ENCODE measurements around the gene CPLANE1. TPM values are rescaled to one million over a fixed set of nuclear protein-coding genes. Genes with fewer than 3 reads are reported as not detected.

CPLANE1 gene

DNA sequence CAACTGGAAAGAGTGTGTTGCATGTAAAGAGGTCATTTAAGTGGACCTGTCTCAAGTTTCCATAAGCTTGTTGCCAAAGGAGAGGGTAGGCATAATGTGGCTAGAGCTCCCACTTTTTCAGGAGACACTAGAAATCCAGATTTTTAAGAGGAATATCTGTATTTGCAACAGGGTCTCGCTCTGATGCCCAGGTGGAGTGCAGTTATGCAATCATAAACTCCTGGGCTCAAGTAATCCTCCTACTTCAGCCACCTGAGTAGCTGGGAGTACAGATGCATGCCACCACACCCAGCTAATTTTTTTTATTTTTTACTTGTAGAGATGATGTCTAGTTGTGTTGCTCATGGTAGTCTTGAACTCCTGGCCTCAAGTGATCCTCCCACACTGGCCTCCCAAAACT, 189.1 kb downstream of the CPLANE1 start:
- H3K14ac ChIP-seq (ENCODE audit: low read length in 2 of 2): no peak overlapping the region
- H3K9me3 ChIP-seq (ENCODE audit: control insufficient read depth, low read length): no peaks in the 10 kb centered on the region
- no peak overlapping the region for H3K4me2 ChIP-seq (ENCODE audit: low read length, poor library complexity, severe bottlenecking)
- H3K4me3 ChIP-seq (ENCODE audit: insufficient read depth in 1 of 2, low read depth in 1 of 2, low read length in 2 of 2): no peak overlapping the region
- no peak overlapping the region for H2BK5ac ChIP-seq (ENCODE audit: low read depth, low read length, poor library complexity, severe bottlenecking)
- H2BK120ac ChIP-seq (ENCODE audit: low read depth, low read length): no peak overlapping the region
- no peak overlapping the region for H2BK12ac ChIP-seq (ENCODE audit: low read length in 2 of 2)
- no peak overlapping the region for H2AFZ ChIP-seq (ENCODE audit: low read depth, low read length)
- peaks cover 10% of the 10 kb centered on the region for H3K79me1 ChIP-seq (replicated peaks; ENCODE audit: low read length, poor library complexity, severe bottlenecking)
- no peak overlapping the region for H3K9ac ChIP-seq (ENCODE audit: low read length)
- H3K23ac ChIP-seq (ENCODE audit: low read length in 2 of 2): no peak overlapping the region
- H4K91ac ChIP-seq (ENCODE audit: low read length): no peak overlapping the region
- DNase-seq: no peak
- H3K36me3 ChIP-seq (ENCODE audit: control insufficient read depth in 1 of 2, insufficient read depth in 2 of 2, low read depth in 1 of 2, low read length in 2 of 2): peaks cover 21 to 85% of the 10 kb centered on the region in 2 experiments
- no peaks in the 10 kb centered on the region for H3K27me3 ChIP-seq (ENCODE audit: control insufficient read depth in 1 of 2, insufficient read depth in 1 of 2, low read length in 2 of 2)
- H4K8ac ChIP-seq (ENCODE audit: low read length): no peak overlapping the region
- H3K4ac ChIP-seq (ENCODE audit: low read depth in 1 of 2, low read length in 2 of 2): no peak overlapping the region
- H3K27ac ChIP-seq (ENCODE audit: low read length, poor library complexity, severe bottlenecking): no peak overlapping the region
- H3K18ac ChIP-seq (ENCODE audit: low read depth in 1 of 2, low read length in 2 of 2): no peak overlapping the region
- WGBS: 100% methylated on average over 1 of the region's 1 CpG
- no peak overlapping the region for H2AK5ac ChIP-seq (ENCODE audit: low read length, severe bottlenecking)
- no peak overlapping the region for H2BK15ac ChIP-seq (ENCODE audit: low read depth, poor library complexity, severe bottlenecking)
- H3K4me1 ChIP-seq (ENCODE audit: control insufficient read depth, insufficient read depth, low read depth, low read length): no peaks in the 10 kb centered on the region

GRCh38 chr5:37056762-37057161, 192.4 kb downstream of the CPLANE1 start:
- 80% methylated on average over 2 of the region's 2 CpGs for WGBS
- Histone ChIP-seq H3K27me3 (ENCODE audit: control insufficient read depth in 1 of 2, insufficient read depth in 1 of 2, low read length in 2 of 2) (no peaks in the 10 kb centered on the region), H3K4me3 (ENCODE audit: insufficient read depth in 1 of 2, low read depth in 1 of 2, low read length in 2 of 2) (no peak overlapping the region), H2AK5ac (ENCODE audit: low read length, severe bottlenecking) (no peak overlapping the region), H3K79me1 (replicated peaks; ENCODE audit: low read length, poor library complexity, severe bottlenecking) (peaks cover 8% of the 10 kb centered on the region), H2AFZ (ENCODE audit: low read depth, low read length) (no peak overlapping the region), H3K23ac (ENCODE audit: low read length in 2 of 2) (no peak overlapping the region), H2BK15ac (ENCODE audit: low read depth, poor library complexity, severe bottlenecking) (no peak overlapping the region), H2BK5ac (ENCODE audit: low read depth, low read length, poor library complexity, severe bottlenecking) (no peak overlapping the region), H3K18ac (ENCODE audit: low read depth in 1 of 2, low read length in 2 of 2) (no peak overlapping the region), H3K27ac (ENCODE audit: low read length, poor library complexity, severe bottlenecking) (no peak overlapping the region), H3K9ac (ENCODE audit: low read length) (no peak overlapping the region), H2BK120ac (ENCODE audit: low read depth, low read length) (no peak overlapping the region), H4K8ac (ENCODE audit: low read length) (no peak overlapping the region), H3K9me3 (ENCODE audit: control insufficient read depth, low read length) (no peaks in the 10 kb centered on the region), H3K36me3 (ENCODE audit: control insufficient read depth in 1 of 2, insufficient read depth in 2 of 2, low read depth in 1 of 2, low read length in 2 of 2) (peaks cover 8 to 85% of the 10 kb centered on the region in 2 experiments), H4K91ac (ENCODE audit: low read length) (no peak overlapping the region), H3K4me2 (ENCODE audit: low read length, poor library complexity, severe bottlenecking) (no peak overlapping the region), H2BK12ac (ENCODE audit: low read length in 2 of 2) (no peak overlapping the region), H3K4ac (ENCODE audit: low read depth in 1 of 2, low read length in 2 of 2) (no peak overlapping the region), H3K14ac (ENCODE audit: low read length in 2 of 2) (no peak overlapping the region), H3K4me1 (ENCODE audit: control insufficient read depth, insufficient read depth, low read depth, low read length) (no peaks in the 10 kb centered on the region)
- DNase-seq: no peak

Small RNAs within 50 kb of the gene (small RNA-seq; reads per million reads assigned to genes)
- not detected for gene C8orf59P2 (ENCODE audit: low read depth)

Data from mesenchymal stem cell (in vitro differentiated cells and primary cell).